NCI-H345 (cell line): ENCODE data around the gene OR4F6.

ENCODE experiments used
- DNase-seq: peaks from one replicate; lab custom pipeline; 2025; lab: John Stamatoyannopoulos, UW

The OR4F6 gene

GRCh38 chr15:101804941-101805340 lies 1.6 kb downstream of the OR4F6 start:
- DNase-seq: no peak

- no peak for DNase-seq
These were observed 2.5 kb downstream of the OR4F6 start for GRCh38 chr15:101805605-101806345.

- no peak for DNase-seq
These were observed 4.1 kb downstream of the OR4F6 start for GRCh38 chr15:101807345-101807945.

GRCh38 chr15:101808201-101808600 lies 4.9 kb downstream of the OR4F6 start:
- no peak for DNase-seq

- DNase-seq: no peak
These were observed 7.1 kb downstream of the OR4F6 start for GRCh38 chr15:101810456-101810855.

- no peak for DNase-seq
These were observed 7.6 kb downstream of the OR4F6 start for GRCh38 chr15:101810876-101811275.

- no peak for DNase-seq
These were observed 8.6 kb downstream of the OR4F6 start, which contains the start of gene OR4F15 for GRCh38 chr15:101811902-101812301. Gene OR4F15 (plus strand): TSS chr15:101812202. CDS start chr15:101818187, 5,985 bp downstream.

- no peak for DNase-seq
These were observed 10.7 kb downstream of the OR4F6 start for GRCh38 chr15:101813803-101814534.

GRCh38 chr15:101820781-101821180 lies 17.5 kb downstream of the OR4F6 start:
- no peak for DNase-seq

GRCh38 chr15:101827257-101827656 lies 23.9 kb downstream of the OR4F6 start:
- DNase-seq: no peak

GRCh38 chr15:101828774-101829173 lies 25.5 kb downstream of the OR4F6 start:
- DNase-seq: no peak

- no peak for DNase-seq
These were observed 38.3 kb downstream of the OR4F6 start for GRCh38 chr15:101841656-101842055.

- no peak for DNase-seq
These were observed 41.6 kb downstream of the OR4F6 start for GRCh38 chr15:101844916-101845315.

- DNase-seq: no peak
These were observed 49.0 kb downstream of the OR4F6 start for GRCh38 chr15:101852356-101852755.
